ENCODE measurements around the gene LCN15. TPM values are rescaled to one million over a fixed set of nuclear protein-coding genes. Genes with fewer than 3 reads are reported as not detected.
A peak's percentile ranks its signal among the peaks of the same experiment; 100 is the strongest.

The LCN15 gene
- total and polyA plus RNA-seq, 4 donors: not detected

GRCh38 chr9:136728548-136729123 lies 35.7 kb downstream of the LCN15 start:
- no peaks in the 10 kb centered on the region for H3K9me3 ChIP-seq (ENCODE audit: control insufficient read depth in 4 of 4, low read length in 3 of 4)
- H3K27me3 ChIP-seq (ENCODE audit: control insufficient read depth in 4 of 4, insufficient read depth in 4 of 4, low read length in 3 of 4): no peaks in the 10 kb centered on the region
- peak overlapping the region; percentile 51 to 55 for H3K27ac ChIP-seq (ENCODE audit: low read depth in 1 of 2, low read length in 2 of 2)
- peaks cover 0 to 40% (median 30%) of the 10 kb centered on the region in 4 donors for H3K4me1 ChIP-seq (ENCODE audit: control insufficient read depth in 4 of 4, insufficient read depth in 4 of 4, low read length in 3 of 4)
- H3K4me3 ChIP-seq (ENCODE audit: low read depth in 1 of 3, low read length in 3 of 3): peak overlapping the region; percentile 70 to 99 (median 77)
- DNase-seq (ENCODE audit: low spot score): no peak
- peak overlapping the region; percentile 22 to 38 for H3K9ac ChIP-seq (ENCODE audit: low read depth in 1 of 2, low read length in 2 of 2)
- H3K36me3 ChIP-seq (ENCODE audit: control insufficient read depth in 4 of 4, insufficient read depth in 3 of 4, low read depth in 1 of 4, low read length in 3 of 4): peaks cover 9 to 21% (median 14%) of the 10 kb centered on the region in 4 donors
- WGBS: 3% methylated on average over 53 of the region's 53 CpGs
- TF ChIP-seq EGR1 (IDR thresholded peaks at IDR 0.05; ENCODE audit: low read depth in 2 of 2): no peak
- no peak for TF ChIP-seq REST (IDR thresholded peaks at IDR 0.05)
- no peak for TF ChIP-seq MAX (IDR thresholded peaks at IDR 0.05)
- TF ChIP-seq FOXA2 (IDR thresholded peaks at IDR 0.05): no peak
- no peak for TF ChIP-seq ATF3 (IDR thresholded peaks at IDR 0.05)
- TF ChIP-seq JUND (IDR thresholded peaks at IDR 0.05): no peak
- TF ChIP-seq HNF4G (IDR thresholded peaks at IDR 0.05): no peak
- no peak for TF ChIP-seq CTCF (IDR thresholded peaks at IDR 0.05; ENCODE audit: low read depth, low read length, missing input control)
- no peak for TF ChIP-seq GABPA (IDR thresholded peaks at IDR 0.05 in 1 of 2, conservative IDR thresholded peaks at IDR 0.05 in 1 of 2)
- no peak for TF ChIP-seq ZBTB33 (IDR thresholded peaks at IDR 0.05)
- no peak for TF ChIP-seq TAF1 (conservative IDR thresholded peaks at IDR 0.05)
- TF ChIP-seq YY1 (IDR thresholded peaks at IDR 0.05): no peak
- no peak for TF ChIP-seq RAD21 (IDR thresholded peaks at IDR 0.05)
- no peak for TF ChIP-seq SP1 (IDR thresholded peaks at IDR 0.05)
- no peak for TF ChIP-seq RXRA (IDR thresholded peaks at IDR 0.05)

Measured in liver (tissue), 9 donors.